HG03342 (cell line): Measurements from ENCODE around the gene ZNF407.

Source experiments
- ATAC-seq: cut with Tn5 transposase; IDR thresholded peaks from one replicate; pipeline ENCODE4 v1.9.1; 2021; ENCODE audit warnings: mild to moderate bottlenecking, moderate library complexity; ENCODE audit not compliant: unreplicated experiment

The ZNF407 gene

DNA sequence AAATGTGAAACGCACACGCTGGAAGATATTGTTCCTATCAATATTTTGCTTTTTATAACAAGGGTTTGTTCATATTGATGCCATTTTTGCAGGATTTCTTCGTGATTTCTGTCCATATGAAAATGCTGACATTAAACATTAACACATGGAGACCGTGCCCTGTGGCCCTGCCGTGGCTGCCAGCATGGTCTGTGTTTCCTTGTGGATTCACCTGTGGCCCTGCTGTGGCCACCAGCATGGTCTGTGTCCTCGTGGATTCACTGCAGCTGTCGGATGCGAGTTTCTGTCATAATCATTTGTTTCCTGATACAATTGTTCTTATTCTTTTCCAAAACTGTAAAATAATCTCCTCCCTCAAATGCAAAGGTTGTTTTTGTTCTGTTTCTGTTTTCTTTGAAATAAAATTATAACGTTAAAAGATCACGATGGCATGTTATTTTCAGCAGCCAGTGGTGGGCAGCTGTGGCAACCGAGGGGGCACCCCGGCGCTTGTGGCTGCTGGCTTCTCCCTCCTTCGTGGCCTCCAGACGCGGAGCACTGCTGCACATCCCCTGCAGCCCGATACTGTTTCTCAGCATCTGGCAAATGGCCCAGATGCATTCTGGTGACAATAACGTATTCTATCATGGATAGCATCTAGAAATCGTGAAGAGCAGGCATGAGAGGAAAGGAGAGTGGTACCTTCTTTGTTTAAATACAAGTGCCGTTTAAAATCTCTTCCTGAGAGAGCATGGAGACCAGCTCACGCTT, 467.8 kb downstream of the ZNF407 start:
- ATAC-seq: no peak

GRCh38 chr18:75066021-75066880, 468.6 kb downstream of the ZNF407 start:
- no peak for ATAC-seq

DNA sequence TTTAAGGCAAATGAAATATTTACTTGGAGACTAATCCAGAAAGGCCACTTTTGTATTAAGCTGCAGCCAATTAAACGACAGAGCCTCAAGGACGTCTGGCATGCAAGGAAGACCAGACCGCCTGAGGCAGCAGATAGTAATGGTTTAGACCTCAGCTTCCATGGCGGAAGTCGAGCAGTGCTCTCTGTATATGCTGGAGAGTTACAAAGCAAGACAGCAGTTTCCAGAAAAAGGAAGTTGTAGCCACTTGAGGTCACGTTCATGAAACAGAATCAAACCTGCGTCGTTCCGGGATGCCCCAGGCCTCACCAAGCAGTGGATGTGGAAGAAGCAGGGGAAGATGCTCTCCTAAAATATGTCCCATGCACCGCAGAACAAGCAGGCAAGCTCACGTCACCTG, 469.3 kb downstream of the ZNF407 start:
- no peak for ATAC-seq

DNA sequence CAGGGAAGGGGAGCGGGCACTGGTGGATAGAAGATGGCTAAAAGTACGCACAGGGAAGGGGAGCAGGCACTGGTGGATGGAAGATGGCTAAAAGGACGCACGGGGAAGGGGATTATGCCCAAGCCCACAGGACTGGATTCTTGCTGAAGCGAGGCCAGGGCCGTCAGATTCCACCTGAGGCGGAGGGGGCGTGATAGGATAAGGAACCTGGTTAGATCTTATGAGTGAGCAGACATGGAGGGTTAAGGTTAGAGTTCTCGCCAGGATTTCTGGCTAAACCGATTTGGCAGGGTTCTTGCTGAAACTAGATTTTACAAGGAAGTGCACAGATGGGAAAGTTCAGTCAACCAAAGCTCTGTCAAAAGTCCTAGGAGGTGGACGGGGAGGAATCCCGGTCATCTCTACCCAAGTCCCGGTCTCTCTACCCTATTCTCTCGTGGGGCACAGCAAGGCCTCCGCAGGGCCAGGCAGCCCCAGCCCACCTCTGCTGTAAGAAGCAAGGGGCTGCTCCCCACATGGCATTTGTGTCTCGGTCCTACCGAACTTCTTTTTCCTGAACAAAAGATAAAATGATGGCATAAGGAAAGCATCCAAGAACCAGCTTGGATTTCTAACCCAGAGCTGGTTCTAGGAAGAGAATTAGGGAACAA, 470.5 kb downstream of the ZNF407 start:
- ATAC-seq: no peak

- ATAC-seq: no peak
These were observed 471.2 kb downstream of the ZNF407 start for GRCh38 chr18:75068682-75069435.

DNA sequence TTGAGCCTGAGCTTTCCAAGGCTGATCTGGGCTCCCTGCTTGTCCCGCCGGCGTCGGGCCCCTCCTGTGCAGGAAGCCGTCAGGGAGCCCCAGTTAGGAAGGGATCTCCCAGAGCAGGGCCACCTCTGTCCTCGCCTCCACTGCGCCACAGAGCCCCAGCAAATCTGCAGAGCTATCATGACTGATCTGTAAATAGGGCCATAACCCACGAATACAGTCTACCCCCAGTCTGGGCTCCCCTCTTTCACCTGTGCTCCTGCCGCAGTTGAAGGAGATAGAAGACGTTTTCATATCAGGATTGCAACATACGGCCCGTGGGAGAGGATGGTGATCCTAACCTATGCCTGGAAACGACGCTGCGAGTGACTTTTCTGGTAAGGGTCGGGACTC, 472.6 kb downstream of the ZNF407 start:
- no peak for ATAC-seq

DNA sequence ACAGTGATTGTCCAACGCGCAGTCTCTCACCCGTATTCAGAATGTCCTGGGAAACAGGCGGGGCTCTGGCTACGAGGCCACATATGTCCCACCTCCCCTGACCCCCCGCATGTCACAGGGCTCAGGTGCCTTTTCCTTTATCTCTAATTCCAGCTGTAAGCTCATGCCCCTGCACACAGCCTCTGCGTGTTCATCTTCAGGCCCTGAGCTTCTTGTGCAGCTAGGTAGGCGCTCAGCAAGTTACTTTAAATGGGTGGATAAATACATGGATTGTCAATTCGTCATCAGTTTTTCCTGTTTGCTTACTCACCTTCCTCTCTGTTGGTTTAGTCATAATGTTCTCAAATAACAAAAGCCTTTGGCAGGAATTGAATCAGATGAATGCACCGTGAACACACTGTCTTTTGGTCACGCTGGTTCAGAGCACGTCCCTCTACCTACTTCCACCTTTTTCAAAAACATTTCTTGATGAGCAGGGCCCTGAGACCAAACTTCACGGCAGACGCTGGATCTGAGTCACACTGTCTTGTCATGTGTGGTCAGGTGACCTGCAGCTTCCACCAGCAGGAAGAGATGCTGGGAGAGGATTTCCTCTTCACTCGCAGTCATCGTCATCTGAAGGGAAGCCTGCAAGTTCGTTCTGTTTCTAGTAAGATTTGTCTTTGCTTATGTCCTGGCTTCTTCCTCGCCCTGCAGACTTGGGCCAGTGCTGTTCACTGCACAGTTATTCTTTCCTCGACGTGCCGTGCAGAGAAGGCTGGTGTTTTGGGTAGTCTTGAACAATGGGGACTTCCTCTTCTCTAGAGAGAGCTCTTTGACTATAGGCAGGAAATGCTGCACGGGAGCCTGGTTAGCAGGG, 473.2 kb downstream of the ZNF407 start:
- ATAC-seq: peak; percentile 84

GRCh38 chr18:75071484-75071785, 473.8 kb downstream of the ZNF407 start:
- no peak for ATAC-seq

DNA sequence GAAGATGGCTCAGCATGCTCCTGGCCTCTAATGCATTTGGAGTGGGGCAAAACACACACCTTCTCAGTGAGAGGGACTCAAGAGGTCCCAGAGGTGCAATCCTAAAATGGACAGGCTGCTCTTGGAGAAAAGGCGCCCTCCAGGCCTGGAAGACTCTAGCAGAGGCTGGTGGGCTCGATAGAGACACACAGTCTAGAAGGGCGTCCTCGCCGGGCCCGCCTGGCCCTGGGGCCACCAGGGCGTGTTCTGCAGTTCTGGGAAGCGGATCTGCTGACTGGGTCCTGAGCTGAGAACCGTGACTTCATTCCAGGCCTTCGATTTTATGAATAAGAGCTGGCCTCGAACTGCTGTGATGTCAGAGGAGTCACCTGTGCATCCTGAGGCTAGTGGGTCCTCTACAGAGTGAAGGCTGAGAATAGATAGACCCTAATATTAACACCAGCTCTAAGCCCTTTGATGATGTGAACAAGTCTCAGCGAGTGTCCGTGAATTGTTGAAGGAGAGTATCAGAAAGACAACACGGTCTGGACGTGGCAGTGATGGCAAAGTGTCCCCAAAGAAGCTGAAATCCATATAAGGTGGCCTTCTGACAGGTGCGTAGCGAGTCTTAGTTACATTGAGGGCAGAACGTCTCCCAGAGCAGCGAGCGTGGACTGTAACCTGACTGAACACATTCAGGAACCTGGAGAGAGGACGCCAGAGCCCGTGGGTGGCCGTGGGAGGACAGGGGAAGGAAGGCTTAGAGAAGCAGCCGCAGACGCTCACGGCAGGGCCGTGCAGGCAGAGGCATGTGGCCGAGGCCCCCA, 474.4 kb downstream of the ZNF407 start:
- ATAC-seq: no peak

GRCh38 chr18:75072672-75073371, 475.2 kb downstream of the ZNF407 start:
- no peak for ATAC-seq

DNA sequence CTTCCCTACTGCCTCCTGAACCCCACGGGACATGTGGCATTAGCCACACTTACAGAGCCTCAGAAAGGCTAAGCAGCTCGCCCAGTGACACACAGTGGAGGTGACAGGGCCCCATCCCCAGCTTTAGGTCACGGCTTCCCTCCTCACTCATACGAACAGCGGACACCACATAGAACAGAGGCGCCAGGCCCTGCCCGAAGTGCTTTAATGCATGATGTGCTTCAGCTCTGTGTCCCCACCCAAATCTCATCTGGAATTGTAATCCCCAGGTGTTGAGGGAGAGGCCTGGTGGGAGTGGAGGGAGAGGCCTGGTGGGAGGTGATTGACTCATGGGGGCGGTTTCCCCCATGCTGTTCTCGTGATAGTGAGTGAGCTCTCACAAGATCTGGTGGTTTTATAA, 476.0 kb downstream of the ZNF407 start:
- no peak for ATAC-seq

GRCh38 chr18:75074196-75075015, 476.7 kb downstream of the ZNF407 start:
- ATAC-seq: no peak

DNA sequence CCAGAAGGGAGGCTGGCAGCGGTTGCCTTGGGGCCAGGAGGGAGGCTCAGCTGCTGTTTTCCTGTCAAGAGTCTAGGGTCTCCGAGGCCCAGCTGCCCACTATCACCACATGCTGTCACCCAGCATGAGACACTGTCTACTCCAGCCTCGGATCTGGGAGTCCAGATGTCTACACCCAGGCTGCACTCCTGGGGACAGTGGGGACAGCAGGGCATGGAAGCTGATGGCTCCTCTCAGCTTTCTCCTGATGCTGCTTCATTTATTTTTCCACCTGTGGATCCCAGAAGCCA, 477.3 kb downstream of the ZNF407 start:
- no peak for ATAC-seq

GRCh38 chr18:75075429-75075841, 477.8 kb downstream of the ZNF407 start:
- ATAC-seq: no peak

DNA sequence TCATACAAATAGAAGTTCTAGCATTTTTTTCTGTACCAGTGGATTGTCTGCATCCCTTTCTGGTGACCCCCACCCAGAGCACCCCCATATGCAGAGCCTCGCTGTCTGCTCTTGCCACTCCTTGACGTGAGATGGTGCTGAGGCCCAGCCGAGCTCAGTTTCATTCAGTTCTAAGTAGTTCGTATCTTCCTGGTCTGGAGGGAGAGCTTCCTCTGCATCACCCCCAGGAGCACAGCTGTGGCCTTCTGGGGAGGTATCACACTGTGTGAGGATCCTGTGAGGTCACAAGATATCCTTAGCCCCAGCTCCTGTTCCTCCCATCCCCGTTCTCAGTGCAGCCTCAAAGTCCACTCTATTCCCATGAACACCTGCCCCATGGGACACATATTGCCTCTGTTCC, 478.6 kb downstream of the ZNF407 start:
- no peak for ATAC-seq

DNA sequence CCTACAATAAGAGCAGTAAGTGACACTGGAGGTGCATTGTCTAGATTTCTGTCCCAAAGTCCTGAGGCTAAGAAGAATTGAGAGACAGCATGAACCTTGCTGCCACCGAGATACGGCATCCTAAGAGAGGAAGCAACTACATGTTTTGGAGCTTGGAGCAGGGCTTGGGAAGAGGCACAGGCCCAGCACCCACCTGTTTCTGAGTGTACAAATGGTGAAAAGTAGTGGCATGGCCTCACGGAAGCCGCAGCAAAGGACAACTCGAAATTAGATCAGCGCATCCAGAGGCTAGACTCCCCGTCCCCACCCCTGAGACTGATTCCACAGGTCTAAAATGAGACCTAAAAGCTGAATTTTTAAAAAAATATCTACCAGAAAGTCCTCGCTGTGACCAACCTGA, 483.8 kb downstream of the ZNF407 start:
- ATAC-seq: no peak

DNA sequence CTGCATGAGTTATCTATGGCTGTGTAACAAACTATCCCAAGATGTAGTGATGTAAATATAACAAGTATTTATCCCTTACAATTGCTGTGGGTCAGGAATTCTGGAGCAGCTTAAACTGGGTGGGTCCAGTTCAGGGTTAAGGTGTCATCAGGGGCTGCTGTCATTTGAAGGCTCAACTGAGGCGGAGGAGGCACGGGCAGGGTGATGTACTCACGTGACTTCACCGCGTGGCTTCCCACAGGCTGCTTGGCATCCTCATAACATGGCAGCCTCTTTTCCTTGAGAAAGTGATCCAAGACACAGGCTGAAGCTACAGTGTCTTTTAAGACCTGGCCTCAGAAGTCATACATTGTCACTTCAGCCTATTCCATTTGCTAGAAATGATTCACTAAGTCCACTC, 485.5 kb downstream of the ZNF407 start:
- no peak for ATAC-seq

GRCh38 chr18:75083761-75084160, 486.1 kb downstream of the ZNF407 start:
- ATAC-seq: no peak
